Activated naive CD8-positive, alpha-beta T cell treated with anti-CD3 and anti-CD28 coated beads for 36 hours (primary cell): ENCODE results near the gene MACF1. TPM values are rescaled to one million over a fixed set of nuclear protein-coding genes. Genes with fewer than 3 reads are reported as not detected.

Experiments used
- DNase-seq: peaks from one replicate; pipeline ENCODE4 v3.0.0; 2021
- H3K27ac Mint-ChIP-seq: one replicate; pipeline ENCODE4 v1.8.0; 2022; ENCODE audit warnings: mild to moderate bottlenecking, moderate library complexity, mixed read lengths
- H3K27me3 Mint-ChIP-seq: one replicate; pipeline ENCODE4 v1.8.0; 2022; ENCODE audit warnings: mild to moderate bottlenecking, mixed read lengths
- H3K36me3 Mint-ChIP-seq: one replicate; pipeline ENCODE4 v1.8.0; 2021; ENCODE audit warnings: mild to moderate bottlenecking, mixed read lengths
- H3K4me1 Mint-ChIP-seq: one replicate; pipeline ENCODE4 v1.8.0; 2021; ENCODE audit warnings: mixed read lengths
- H3K4me3 Mint-ChIP-seq: one replicate; pipeline ENCODE4 v1.8.0; 2022; ENCODE audit warnings: mild to moderate bottlenecking, moderate library complexity, mixed read lengths
- H3K9me3 Mint-ChIP-seq: one replicate; pipeline ENCODE4 v1.8.0; 2022; ENCODE audit warnings: mixed read lengths
- total RNA-seq, 2 experiments: library from RNA; stranded (reverse); gene quantifications; one replicate each; pipeline ENCODE4 v1.2.3, GENCODE V29; 2021

MACF1 gene
- total RNA-seq, 2 experiments from 2014 or later: 114 to 130 TPM

GRCh38 chr1:39354572-39354971 lies 150.1 kb downstream of the MACF1 start:
- H3K27me3 Mint-ChIP-seq: no peaks in the 10 kb centered on the region
- no peak for DNase-seq
- no peaks in the 10 kb centered on the region for H3K4me1 Mint-ChIP-seq
- H3K9me3 Mint-ChIP-seq: no peaks in the 10 kb centered on the region
- H3K27ac Mint-ChIP-seq: no peak overlapping the region
- no peak overlapping the region for H3K4me3 Mint-ChIP-seq
- H3K36me3 Mint-ChIP-seq: peaks cover 12% of the 10 kb centered on the region

GRCh38 chr1:39358491-39358890 lies 154.0 kb downstream of the MACF1 start:
- Mint-ChIP-seq H3K9me3 (no peaks in the 10 kb centered on the region), H3K27me3 (no peaks in the 10 kb centered on the region), H3K36me3 (peaks cover 13% of the 10 kb centered on the region), H3K4me1 (no peaks in the 10 kb centered on the region), H3K4me3 (no peak overlapping the region), H3K27ac (no peak overlapping the region)
- no peak for DNase-seq

GRCh38 chr1:39359028-39359570 lies 154.6 kb downstream of the MACF1 start:
- Mint-ChIP-seq H3K4me3 (no peak overlapping the region), H3K36me3 (peaks cover 17% of the 10 kb centered on the region), H3K9me3 (no peaks in the 10 kb centered on the region), H3K4me1 (no peaks in the 10 kb centered on the region), H3K27ac (no peak overlapping the region), H3K27me3 (no peaks in the 10 kb centered on the region)
- DNase-seq: no peak

GRCh38 chr1:39360731-39361130 lies 156.2 kb downstream of the MACF1 start:
- DNase-seq: no peak
- H3K36me3 Mint-ChIP-seq: peaks cover 17% of the 10 kb centered on the region
- H3K27ac Mint-ChIP-seq: peak overlapping the region; percentile 21
- no peaks in the 10 kb centered on the region for H3K4me1 Mint-ChIP-seq
- no peaks in the 10 kb centered on the region for H3K27me3 Mint-ChIP-seq
- H3K9me3 Mint-ChIP-seq: no peaks in the 10 kb centered on the region
- no peak overlapping the region for H3K4me3 Mint-ChIP-seq

- H3K4me1 Mint-ChIP-seq: no peaks in the 10 kb centered on the region
- DNase-seq: no peak
- H3K4me3 Mint-ChIP-seq: no peak overlapping the region
- peak overlapping the region; percentile 34 for H3K27ac Mint-ChIP-seq
- no peaks in the 10 kb centered on the region for H3K27me3 Mint-ChIP-seq
- no peaks in the 10 kb centered on the region for H3K9me3 Mint-ChIP-seq
- peaks cover 19% of the 10 kb centered on the region for H3K36me3 Mint-ChIP-seq
Observed at GRCh38 chr1:39361446-39361845, 157.0 kb downstream of the MACF1 start.

- Mint-ChIP-seq H3K27me3 (no peaks in the 10 kb centered on the region), H3K9me3 (no peaks in the 10 kb centered on the region), H3K4me3 (no peak overlapping the region), H3K36me3 (peaks cover 14% of the 10 kb centered on the region), H3K27ac (no peak overlapping the region), H3K4me1 (no peaks in the 10 kb centered on the region)
- DNase-seq: no peak
Observed at GRCh38 chr1:39363267-39363666, 158.8 kb downstream of the MACF1 start.

GRCh38 chr1:39368045-39368444 lies 163.6 kb downstream of the MACF1 start:
- Mint-ChIP-seq H3K36me3 (peaks cover 23% of the 10 kb centered on the region), H3K9me3 (no peaks in the 10 kb centered on the region), H3K27ac (no peak overlapping the region), H3K4me3 (no peak overlapping the region), H3K4me1 (no peaks in the 10 kb centered on the region), H3K27me3 (no peaks in the 10 kb centered on the region)
- DNase-seq: no peak

GRCh38 chr1:39369565-39369964 lies 165.1 kb downstream of the MACF1 start:
- no peaks in the 10 kb centered on the region for H3K9me3 Mint-ChIP-seq
- peaks cover 15% of the 10 kb centered on the region for H3K36me3 Mint-ChIP-seq
- H3K4me3 Mint-ChIP-seq: no peak overlapping the region
- no peaks in the 10 kb centered on the region for H3K4me1 Mint-ChIP-seq
- no peaks in the 10 kb centered on the region for H3K27me3 Mint-ChIP-seq
- DNase-seq: no peak
- H3K27ac Mint-ChIP-seq: no peak overlapping the region

- Mint-ChIP-seq H3K27ac (no peak overlapping the region), H3K4me3 (no peak overlapping the region), H3K9me3 (no peaks in the 10 kb centered on the region), H3K36me3 (peaks cover 15% of the 10 kb centered on the region), H3K4me1 (no peaks in the 10 kb centered on the region), H3K27me3 (no peaks in the 10 kb centered on the region)
- DNase-seq: no peak
Observed at GRCh38 chr1:39370602-39371001, 166.1 kb downstream of the MACF1 start.

- Mint-ChIP-seq H3K36me3 (peaks cover 15% of the 10 kb centered on the region), H3K27me3 (no peaks in the 10 kb centered on the region), H3K4me1 (no peaks in the 10 kb centered on the region), H3K9me3 (no peaks in the 10 kb centered on the region), H3K4me3 (no peak overlapping the region), H3K27ac (peak overlapping the region; percentile 9)
- DNase-seq: no peak
Observed at GRCh38 chr1:39372105-39372504, 167.6 kb downstream of the MACF1 start.

GRCh38 chr1:39376656-39377055 lies 172.2 kb downstream of the MACF1 start:
- H3K27ac Mint-ChIP-seq: no peak overlapping the region
- peaks cover 13% of the 10 kb centered on the region for H3K36me3 Mint-ChIP-seq
- H3K4me3 Mint-ChIP-seq: no peak overlapping the region
- no peaks in the 10 kb centered on the region for H3K27me3 Mint-ChIP-seq
- no peaks in the 10 kb centered on the region for H3K9me3 Mint-ChIP-seq
- no peaks in the 10 kb centered on the region for H3K4me1 Mint-ChIP-seq
- no peak for DNase-seq

- Mint-ChIP-seq H3K27ac (no peak overlapping the region), H3K36me3 (peaks cover 5% of the 10 kb centered on the region), H3K4me3 (no peak overlapping the region), H3K27me3 (no peaks in the 10 kb centered on the region), H3K4me1 (no peaks in the 10 kb centered on the region), H3K9me3 (no peaks in the 10 kb centered on the region)
- no peak for DNase-seq
Observed at GRCh38 chr1:39378377-39378776, 173.9 kb downstream of the MACF1 start.

- H3K4me1 Mint-ChIP-seq: no peaks in the 10 kb centered on the region
- peaks cover 5% of the 10 kb centered on the region for H3K36me3 Mint-ChIP-seq
- H3K4me3 Mint-ChIP-seq: no peak overlapping the region
- no peaks in the 10 kb centered on the region for H3K9me3 Mint-ChIP-seq
- no peak overlapping the region for H3K27ac Mint-ChIP-seq
- DNase-seq: no peak
- H3K27me3 Mint-ChIP-seq: no peaks in the 10 kb centered on the region
Observed at GRCh38 chr1:39379187-39379586, 174.7 kb downstream of the MACF1 start.

- Mint-ChIP-seq H3K36me3 (peaks cover 5% of the 10 kb centered on the region), H3K9me3 (no peaks in the 10 kb centered on the region), H3K4me3 (no peak overlapping the region), H3K27me3 (no peaks in the 10 kb centered on the region), H3K27ac (no peak overlapping the region), H3K4me1 (no peaks in the 10 kb centered on the region)
- DNase-seq: no peak
Observed at GRCh38 chr1:39380036-39380435, 175.5 kb downstream of the MACF1 start.

- Mint-ChIP-seq H3K4me3 (no peak overlapping the region), H3K27me3 (no peaks in the 10 kb centered on the region), H3K4me1 (no peaks in the 10 kb centered on the region), H3K27ac (no peak overlapping the region), H3K9me3 (no peaks in the 10 kb centered on the region), H3K36me3 (peaks cover 4% of the 10 kb centered on the region)
- no peak for DNase-seq
Observed at GRCh38 chr1:39381839-39382238, 177.3 kb downstream of the MACF1 start.

- DNase-seq: no peak
Observed at GRCh38 chr1:39384305-39384704, 179.8 kb downstream of the MACF1 start.

More at GRCh38 chr1:39384305-39384704, 179.8 kb downstream of the MACF1 start:
- Mint-ChIP-seq H3K27ac (no peak overlapping the region), H3K4me1 (peaks cover 3% of the 10 kb centered on the region), H3K36me3 (peaks cover 12% of the 10 kb centered on the region), H3K27me3 (no peaks in the 10 kb centered on the region), H3K4me3 (no peak overlapping the region), H3K9me3 (no peaks in the 10 kb centered on the region)
